Pancreas (tissue), 10 donors: ENCODE data around the gene SLC7A11. TPM values are rescaled to one million over a fixed set of nuclear protein-coding genes. Genes with fewer than 3 reads are reported as not detected.
"Not testable (repeated sequence)": the region's sequence is repeated elsewhere in the genome, so short reads cannot be mapped to it uniquely, and the experiment has no call there.

Source experiments
- ATAC-seq, 4 donors: fragments of 200-7000 bp; cut with Tn5 transposase; one replicate each; pipeline versions ENCODE4 v1.8.0 to v1.9.1; 2020; ENCODE audit warnings: mild to moderate bottlenecking in 4 of 4, moderate library complexity in 4 of 4
- DNase-seq, 6 donors: peaks; one replicate each; pipeline ENCODE4 v3.0.0-alpha.2; 2020
- FAIRE-seq: peaks from 2 replicates; lab custom pipeline; 2012; peaks lifted over from hg19 to GRCh38; lab: Jason Lieb, UNC
- H3K27ac ChIP-seq, 4 donors: fragments of 200-600 bp; sonication (generic); 1 replicate in 3 of 4; 2 replicates in 1 of 4; pipeline versions ENCODE4 v1.5.0 to v1.8.0; 2020
- H3K27me3 ChIP-seq, 4 donors: fragments of 200-600 bp; one replicate each; pipeline ENCODE4 v1.8.0; 2021
- H3K36me3 ChIP-seq, 3 donors: fragments of 200-600 bp; sonication (generic) in 1 of 3; one replicate each; pipeline versions ENCODE4 v1.5.0 to v1.8.0; 2020 to 2021
- H3K4me1 ChIP-seq, 3 donors: fragments of 200-600 bp; one replicate each; pipeline ENCODE4 v1.8.0; 2021
- H3K4me3 ChIP-seq, 4 donors: fragments of 200-600 bp; sonication (generic) in 2 of 4; one replicate each; pipeline versions ENCODE4 v1.5.0 to v1.8.0; 2020 to 2021
- H3K9me3 ChIP-seq, 4 donors: fragments of 200-600 bp; one replicate each; pipeline ENCODE4 v1.8.0; 2021
- WGBS, 2 donors: extraction: QIAGEN DNeasy Blood & Tissue Kit; methylation state at CpG; one replicate each; pipeline ENCODE4 v1.1.7; 2013; 5-methylcytosine and 5-hydroxymethylcytosine counted together
- intact Hi-C, 3 donors: fragments of 100-400 bp; cut with DNase I; formaldehyde crosslinking; loops; one replicate each; pipeline versions ENCODE4 v1.11.1 to v1.14.2; 2022
- polyA plus RNA-seq, 2 donors: library from polyadenylated mRNA; stranded (reverse); fragments of 200-250 nt; gene quantifications; one replicate each; pipeline ENCODE4 v1.2.3, GENCODE V29; 2013
- total RNA-seq, 6 donors: library from RNA; stranded (reverse); fragmentation: NEBNext Ultra II Directional in 4 of 6; extraction: Animal tissue kit (Norgen Biotek cat#: 25700) in 4 of 6; gene quantifications; one replicate each; pipeline versions ENCODE4 v1.2.1 to v1.2.4, GENCODE V29; 2021 to 2023
- TF ChIP-seq, protein P1 (sequence below), 4 donors: fragments of 200-600 bp; sonication (generic) in 3 of 4; IDR thresholded peaks; one replicate each; pipeline versions ENCODE4 v1.5.0 to v1.8.0; 2021; ENCODE audit warnings: antibody characterized with exemption in 4 of 4
- donor health status: healthy with polysubstance abuse.
- donor health status: DM: no; HTN: no; CAD: no; lungs with moderate emphysema.
- donor health status: DM: no; HTN: no; CAD: no.
- donor health status: control.
- donor health status: control.
- donor health status: Bipolar disorder and iron deficiency.
- donor health status: DM: yes; HTN: yes; CAD: no.
- donor health status: DM: no; HTN: no; CAD: no.
- donor health status: DM: no; HTN: no; CAD: no.
- donor health status: DM: yes; HTN: yes; CAD: no.

SLC7A11 gene
- total and polyA plus RNA-seq, 8 donors = 0.42 to 9.1 (median 1.3) TPM

DNA sequence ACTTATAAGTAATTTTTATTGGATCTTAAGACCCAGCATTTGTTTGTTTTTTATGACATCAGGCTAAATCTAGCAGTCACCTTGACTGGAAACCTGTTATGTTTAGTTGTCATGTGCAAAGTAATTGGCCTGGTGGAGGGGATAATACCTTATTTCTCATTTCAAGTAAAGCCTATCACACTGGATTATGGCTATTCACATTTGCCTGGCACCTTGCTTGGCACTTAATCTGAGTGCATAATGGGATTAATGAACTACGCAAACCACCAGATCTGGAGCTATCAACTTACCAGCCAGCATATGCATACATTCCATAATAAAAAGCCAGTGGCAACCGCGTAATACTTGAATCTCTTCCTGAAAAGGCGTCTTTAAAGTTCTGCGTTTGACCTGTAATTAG, 23.2 kb downstream of the SLC7A11 start:
- peaks cover 0 to 11% (median 4%) of the 10 kb centered on the region in 3 donors for H3K4me1 ChIP-seq
- no peak overlapping the region for H3K4me3 ChIP-seq
- WGBS, 2 donors = 78 to 79% methylated on average over 5 of the region's 5 CpGs
- intact Hi-C loops = no loop called here
- TF ChIP-seq, protein P1, sequence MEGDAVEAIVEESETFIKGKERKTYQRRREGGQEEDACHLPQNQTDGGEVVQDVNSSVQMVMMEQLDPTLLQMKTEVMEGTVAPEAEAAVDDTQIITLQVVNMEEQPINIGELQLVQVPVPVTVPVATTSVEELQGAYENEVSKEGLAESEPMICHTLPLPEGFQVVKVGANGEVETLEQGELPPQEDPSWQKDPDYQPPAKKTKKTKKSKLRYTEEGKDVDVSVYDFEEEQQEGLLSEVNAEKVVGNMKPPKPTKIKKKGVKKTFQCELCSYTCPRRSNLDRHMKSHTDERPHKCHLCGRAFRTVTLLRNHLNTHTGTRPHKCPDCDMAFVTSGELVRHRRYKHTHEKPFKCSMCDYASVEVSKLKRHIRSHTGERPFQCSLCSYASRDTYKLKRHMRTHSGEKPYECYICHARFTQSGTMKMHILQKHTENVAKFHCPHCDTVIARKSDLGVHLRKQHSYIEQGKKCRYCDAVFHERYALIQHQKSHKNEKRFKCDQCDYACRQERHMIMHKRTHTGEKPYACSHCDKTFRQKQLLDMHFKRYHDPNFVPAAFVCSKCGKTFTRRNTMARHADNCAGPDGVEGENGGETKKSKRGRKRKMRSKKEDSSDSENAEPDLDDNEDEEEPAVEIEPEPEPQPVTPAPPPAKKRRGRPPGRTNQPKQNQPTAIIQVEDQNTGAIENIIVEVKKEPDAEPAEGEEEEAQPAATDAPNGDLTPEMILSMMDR (IDR thresholded peaks at IDR 0.05) = no peak
- H3K27ac ChIP-seq = no peak overlapping the region
- ATAC-seq (no peak), FAIRE-seq (no peak), DNase-seq (no peak)
- H3K27me3 ChIP-seq = no peaks in the 10 kb centered on the region
- no peaks in the 10 kb centered on the region for H3K36me3 ChIP-seq
- no peaks in the 10 kb centered on the region for H3K9me3 ChIP-seq

DNA sequence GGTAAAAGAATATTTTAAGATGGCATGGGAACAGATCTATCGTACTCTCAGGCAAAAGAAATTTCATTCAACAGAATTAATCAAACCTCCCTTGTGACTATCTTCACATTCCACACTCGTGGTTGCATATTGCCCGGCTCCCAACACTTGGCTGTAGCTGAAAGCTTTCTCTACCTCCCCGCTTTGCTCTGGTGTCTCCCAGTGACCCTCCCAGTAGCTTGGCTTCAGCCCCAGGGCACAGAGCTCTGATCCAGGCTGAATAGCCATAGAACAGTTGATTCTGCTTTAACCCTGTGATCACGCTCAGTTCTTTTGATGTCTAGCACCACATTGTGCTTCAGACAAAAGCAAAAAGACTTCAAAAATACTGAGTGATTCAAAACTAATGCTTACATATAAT, 24.6 kb downstream of the SLC7A11 start:
- H3K27ac ChIP-seq = no peak overlapping the region
- H3K4me1 ChIP-seq = peaks cover 0 to 11% (median 4%) of the 10 kb centered on the region in 3 donors
- H3K27me3 ChIP-seq = no peaks in the 10 kb centered on the region
- FAIRE-seq = no peak
- intact Hi-C loops = no loop called here
- no peak for ATAC-seq
- no peaks in the 10 kb centered on the region for H3K9me3 ChIP-seq
- TF ChIP-seq, protein P1 (IDR thresholded peaks at IDR 0.05) = no peak
- WGBS, 2 donors = 90 to 98% methylated on average over 5 of the region's 5 CpGs
- no peak overlapping the region for H3K4me3 ChIP-seq
- H3K36me3 ChIP-seq = no peaks in the 10 kb centered on the region
- no peak for DNase-seq

DNA sequence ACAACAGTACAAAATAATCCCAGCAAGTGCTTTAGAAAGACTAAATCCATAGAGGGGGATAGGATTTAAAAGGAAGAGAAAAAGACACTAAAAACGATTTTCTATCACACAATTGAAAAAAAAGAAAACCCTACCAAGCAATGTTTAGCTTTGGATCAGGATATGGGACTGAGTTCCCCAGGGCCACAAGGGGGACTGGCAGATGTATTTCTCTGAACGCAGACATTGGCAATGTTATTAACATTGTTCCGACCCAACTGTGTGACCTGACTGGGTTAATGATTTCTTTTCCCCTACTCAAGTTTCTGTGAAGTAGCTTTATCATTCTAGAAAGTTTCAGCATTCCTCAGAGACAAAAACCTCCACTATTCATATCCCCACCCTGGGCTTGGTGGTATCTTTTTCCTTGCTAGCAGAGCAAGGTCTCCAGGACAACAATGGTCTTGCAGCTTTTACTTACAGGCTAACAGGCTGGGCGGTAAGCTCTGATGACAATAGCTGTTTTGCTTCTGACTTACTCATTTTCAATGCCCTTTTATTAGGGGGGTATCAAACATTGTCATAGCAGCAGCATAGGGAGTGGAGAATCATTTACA, 25.8 kb downstream of the SLC7A11 start:
- no peaks in the 10 kb centered on the region for H3K36me3 ChIP-seq
- peaks cover 0 to under 1% (median 0%) of the 10 kb centered on the region in 3 donors for H3K4me1 ChIP-seq
- ATAC-seq = peak in 1 of 4 donors; percentile 28
- no peak overlapping the region for H3K27ac ChIP-seq
- intact Hi-C loops = no loop called here
- no peak for FAIRE-seq
- 46 to 55% methylated on average over 4 of the region's 4 CpGs for WGBS, 2 donors
- TF ChIP-seq, protein P1 (IDR thresholded peaks at IDR 0.05) = no peak
- no peak for DNase-seq
- H3K4me3 ChIP-seq = no peak overlapping the region
- H3K9me3 ChIP-seq = no peaks in the 10 kb centered on the region
- H3K27me3 ChIP-seq = no peaks in the 10 kb centered on the region

DNA sequence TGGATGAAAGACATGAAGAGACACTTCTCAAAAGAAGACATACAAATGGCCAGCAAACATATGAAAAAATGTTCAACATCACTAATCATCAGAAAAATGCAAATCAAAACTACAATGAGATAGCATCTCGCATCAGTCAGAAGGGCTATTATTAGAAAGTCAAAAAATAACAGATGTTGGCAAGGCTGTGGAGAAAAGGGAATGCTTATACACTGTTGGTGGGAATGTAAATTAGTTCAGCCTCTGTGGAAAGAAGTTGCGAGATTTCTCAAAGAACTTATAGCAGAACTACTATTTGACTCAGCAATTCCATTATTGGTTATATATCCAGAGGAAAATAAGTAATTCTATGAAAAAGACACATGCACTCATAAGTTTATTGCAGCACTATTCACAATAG, 31.6 kb downstream of the SLC7A11 start:
- WGBS, 2 donors = 83 to 85% methylated on average over 2 of the region's 2 CpGs
- DNase-seq, H3K9me3 ChIP-seq, H3K4me3 ChIP-seq, H3K4me1 ChIP-seq, H3K27me3 ChIP-seq, FAIRE-seq, ATAC-seq, intact Hi-C loops, H3K36me3 ChIP-seq, H3K27ac ChIP-seq: not testable (repeated sequence)

DNA sequence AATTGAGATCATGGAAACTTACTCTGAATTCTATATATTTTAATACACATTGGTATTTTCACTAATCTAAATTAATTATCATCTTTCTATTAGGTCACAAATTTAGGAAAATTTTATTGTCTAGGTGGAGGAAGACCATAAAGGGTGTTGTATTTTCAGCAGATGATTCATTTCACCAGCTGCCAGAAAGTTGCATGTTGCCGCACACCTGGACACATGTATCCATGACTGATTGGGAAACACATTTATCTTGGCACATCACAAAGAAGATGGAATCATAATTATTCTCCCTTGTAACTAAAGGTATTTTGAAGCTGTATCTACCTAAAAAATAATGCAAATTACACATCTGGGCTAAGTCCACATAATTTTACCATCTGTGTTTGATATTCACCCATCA, 33.1 kb downstream of the SLC7A11 start:
- ATAC-seq (no peak), FAIRE-seq (no peak), DNase-seq (no peak)
- intact Hi-C loops = no loop called here
- Histone ChIP-seq H3K4me3 (no peak overlapping the region), H3K27ac (no peak overlapping the region), H3K9me3 (no peaks in the 10 kb centered on the region), H3K27me3 (no peaks in the 10 kb centered on the region), H3K36me3 (no peaks in the 10 kb centered on the region), H3K4me1 (peaks cover 0 to 19% (median 0%) of the 10 kb centered on the region in 3 donors)
- WGBS, 2 donors = 88 to 97% methylated on average over 1 of the region's 1 CpG
- TF ChIP-seq, protein P1 (IDR thresholded peaks at IDR 0.05) = no peak
